Thymus (tissue), 11 donors: ENCODE measurements around the gene DEF6. TPM values are rescaled to one million over a fixed set of nuclear protein-coding genes. Genes with fewer than 3 reads are reported as not detected.

Source experiments
- DNase-seq, 9 donors: peaks; one replicate each; pipeline ENCODE4 v3.0.0-alpha.2; 2013; ENCODE audit warnings: low spot score in 9 of 9, low read depth in 6 of 9, missing footprints in 1 of 9
- H3K27ac ChIP-seq, 2 donors: one replicate each; pipeline ENCODE4 v1.5.1; 2013; ENCODE audit warnings: control low read depth in 1 of 2, low read depth in 1 of 2, low read length in 1 of 2, mild to moderate bottlenecking in 1 of 2, moderate library complexity in 1 of 2
- H3K27me3 ChIP-seq, 2 donors: one replicate each; pipeline ENCODE4 v1.5.1; 2013; ENCODE audit warnings: low read length in 1 of 2; ENCODE audit not compliant: control insufficient read depth in 2 of 2, insufficient read depth in 1 of 2
- H3K36me3 ChIP-seq, 2 donors: one replicate each; pipeline ENCODE4 v1.5.1; 2013; ENCODE audit warnings: low read length in 1 of 2, mild to moderate bottlenecking in 1 of 2, moderate library complexity in 1 of 2; ENCODE audit not compliant: control insufficient read depth in 2 of 2, insufficient read depth in 2 of 2
- H3K4me1 ChIP-seq, 2 donors: one replicate each; pipeline ENCODE4 v1.5.1; 2013; ENCODE audit warnings: low read length in 2 of 2; ENCODE audit not compliant: control insufficient read depth in 2 of 2, insufficient read depth in 2 of 2
- H3K4me3 ChIP-seq, 2 donors: one replicate each; pipeline ENCODE4 v1.5.1; 2013; ENCODE audit warnings: low read length in 2 of 2, control low read depth in 1 of 2, mild to moderate bottlenecking in 1 of 2
- H3K9me3 ChIP-seq, 2 donors: one replicate each; pipeline ENCODE4 v1.5.1; 2013; ENCODE audit warnings: low read length in 1 of 2, mild to moderate bottlenecking in 1 of 2; ENCODE audit not compliant: control insufficient read depth in 2 of 2, insufficient read depth in 1 of 2
- WGBS: extraction: QIAGEN DNeasy Blood & Tissue Kit; methylation state at CpG from one replicate; pipeline ENCODE4 v1.1.7; 2013; 5-methylcytosine and 5-hydroxymethylcytosine counted together
- polyA plus RNA-seq: library from polyadenylated mRNA; stranded (reverse); fragments of 200-250 nt; gene quantifications from one replicate; pipeline ENCODE4 v1.2.3, GENCODE V29; 2013
- total RNA-seq: library from RNA; stranded (reverse); fragments of 120-200 nt; gene quantifications from one replicate; pipeline ENCODE4 v1.2.4, GENCODE V29; 2013
- donor health status: healthy.

The DEF6 gene
- total and polyA plus RNA-seq, 2 donors = 75.7 to 148 TPM

GRCh38 chr6:35359346-35359743 lies 61.7 kb downstream of the DEF6 start:
- H3K36me3 ChIP-seq = peaks cover 11 to 28% of the 10 kb centered on the region in 2 donors
- H3K4me1 ChIP-seq = peaks cover 4 to 28% of the 10 kb centered on the region in 2 donors
- no peak overlapping the region for H3K4me3 ChIP-seq
- H3K27ac ChIP-seq = no peak overlapping the region
- H3K9me3 ChIP-seq = no peaks in the 10 kb centered on the region
- 99% methylated on average over 5 of the region's 5 CpGs for WGBS
- DNase-seq = no peak
- no peaks in the 10 kb centered on the region for H3K27me3 ChIP-seq

DNA sequence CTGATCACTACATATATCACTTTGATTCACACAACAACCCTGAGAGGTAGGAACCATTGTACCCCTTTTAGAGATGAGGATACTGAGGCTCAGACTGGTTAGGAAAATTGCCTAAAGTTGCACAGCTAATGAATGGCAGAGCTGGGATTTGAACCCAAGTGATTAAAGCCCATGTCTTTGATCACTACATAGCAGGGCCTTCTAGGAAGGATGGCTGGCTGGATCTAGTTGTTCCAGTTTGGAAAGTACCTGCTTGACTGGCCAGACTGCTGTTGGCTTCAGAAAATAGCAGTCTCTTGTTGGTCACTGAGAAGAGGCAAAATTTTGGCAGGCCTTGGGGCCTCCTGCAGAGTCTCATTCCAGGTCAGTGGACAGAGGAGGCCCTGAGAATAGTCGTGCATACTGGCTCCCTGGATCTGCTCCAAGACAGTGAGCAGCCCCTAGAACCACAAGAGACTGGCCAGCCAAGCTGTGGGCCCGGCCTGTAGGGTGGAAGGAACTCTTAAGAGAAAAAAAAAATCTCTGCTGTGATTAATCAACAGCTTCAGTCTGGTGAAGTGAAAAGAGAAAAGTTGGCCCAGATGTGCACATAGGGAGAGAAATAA lies 62.2 kb downstream of the DEF6 start:
- H3K27ac ChIP-seq = peak overlapping the region in 1 of 2 donors; percentile 5
- no peaks in the 10 kb centered on the region for H3K9me3 ChIP-seq
- no peaks in the 10 kb centered on the region for H3K27me3 ChIP-seq
- H3K36me3 ChIP-seq = peaks cover 9 to 23% of the 10 kb centered on the region in 2 donors
- 88% methylated on average over 2 of the region's 2 CpGs for WGBS
- H3K4me3 ChIP-seq = no peak overlapping the region
- DNase-seq = no peak
- H3K4me1 ChIP-seq = peaks cover 4 to 28% of the 10 kb centered on the region in 2 donors

- H3K4me3 ChIP-seq = no peak overlapping the region
- WGBS = 95% methylated on average over 8 of the region's 8 CpGs
These were observed 62.9 kb downstream of the DEF6 start for GRCh38 chr6:35360349-35361138.

DNA sequence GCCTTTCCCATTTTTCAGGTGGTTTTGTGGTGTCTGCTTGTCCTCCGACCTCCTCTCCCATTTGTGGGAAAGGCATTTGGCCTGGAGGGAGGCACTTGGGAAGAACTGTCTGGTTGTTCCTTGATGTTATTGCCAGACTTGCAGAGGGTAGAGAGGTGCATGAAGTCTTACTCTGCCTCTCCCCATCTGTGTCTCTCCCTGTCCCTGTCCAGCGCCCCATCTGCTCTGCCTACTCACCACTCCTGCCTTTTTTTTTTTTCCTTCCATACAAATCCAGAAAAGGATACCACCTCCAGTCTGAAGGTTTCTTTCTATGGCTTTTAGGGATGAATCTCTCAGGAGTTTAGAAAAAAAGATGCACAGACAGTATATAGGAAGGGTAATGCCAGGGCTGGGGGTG lies 64.6 kb downstream of the DEF6 start:
- WGBS = 97% methylated on average over 2 of the region's 2 CpGs
- Histone ChIP-seq H3K4me3 (no peak overlapping the region), H3K27ac (no peak overlapping the region), H3K27me3 (no peaks in the 10 kb centered on the region), H3K9me3 (no peaks in the 10 kb centered on the region), H3K36me3 (peaks cover 0 to 8% of the 10 kb centered on the region in 2 donors), H3K4me1 (peaks cover 4 to 28% of the 10 kb centered on the region in 2 donors)
- no peak for DNase-seq

More at GRCh38 chr6:35360349-35361138, 62.9 kb downstream of the DEF6 start:
- no peaks in the 10 kb centered on the region for H3K9me3 ChIP-seq
- H3K27ac ChIP-seq = no peak overlapping the region
- no peaks in the 10 kb centered on the region for H3K27me3 ChIP-seq
- peaks cover 4 to 28% of the 10 kb centered on the region in 2 donors for H3K4me1 ChIP-seq
- DNase-seq = no peak
- peaks cover 9 to 20% of the 10 kb centered on the region in 2 donors for H3K36me3 ChIP-seq

DNA sequence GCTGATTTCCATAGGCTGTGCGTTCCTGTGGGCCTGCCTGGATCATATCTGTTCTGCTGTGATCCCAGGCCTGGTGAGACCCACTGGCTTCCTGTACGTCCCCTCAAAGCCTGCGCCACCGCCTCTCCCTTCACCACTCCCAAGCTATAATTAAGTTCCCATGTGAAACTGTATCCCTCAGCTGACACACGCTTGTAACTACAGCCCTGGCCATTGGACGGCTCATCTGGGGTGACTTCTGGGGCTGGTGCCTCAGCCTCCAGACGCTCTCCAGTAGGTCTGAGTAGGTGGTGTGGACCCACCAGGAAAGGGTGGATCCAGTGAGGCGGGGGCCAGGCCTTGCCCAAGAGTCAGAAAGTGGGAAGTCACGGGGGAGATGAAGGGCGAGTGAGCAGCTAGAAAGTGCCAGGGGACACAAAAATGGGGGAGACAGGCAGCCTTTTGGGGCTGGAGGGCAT lies 65.7 kb downstream of the DEF6 start:
- H3K4me1 ChIP-seq = peaks cover 4 to 27% of the 10 kb centered on the region in 2 donors
- no peak for DNase-seq
- H3K4me3 ChIP-seq = no peak overlapping the region
- H3K9me3 ChIP-seq = no peaks in the 10 kb centered on the region
- no peaks in the 10 kb centered on the region for H3K27me3 ChIP-seq
- 93% methylated on average over 10 of the region's 10 CpGs for WGBS
- H3K36me3 ChIP-seq = peaks cover 0 to 8% of the 10 kb centered on the region in 2 donors
- peak overlapping the region in 1 of 2 donors; percentile 5 for H3K27ac ChIP-seq

DNA sequence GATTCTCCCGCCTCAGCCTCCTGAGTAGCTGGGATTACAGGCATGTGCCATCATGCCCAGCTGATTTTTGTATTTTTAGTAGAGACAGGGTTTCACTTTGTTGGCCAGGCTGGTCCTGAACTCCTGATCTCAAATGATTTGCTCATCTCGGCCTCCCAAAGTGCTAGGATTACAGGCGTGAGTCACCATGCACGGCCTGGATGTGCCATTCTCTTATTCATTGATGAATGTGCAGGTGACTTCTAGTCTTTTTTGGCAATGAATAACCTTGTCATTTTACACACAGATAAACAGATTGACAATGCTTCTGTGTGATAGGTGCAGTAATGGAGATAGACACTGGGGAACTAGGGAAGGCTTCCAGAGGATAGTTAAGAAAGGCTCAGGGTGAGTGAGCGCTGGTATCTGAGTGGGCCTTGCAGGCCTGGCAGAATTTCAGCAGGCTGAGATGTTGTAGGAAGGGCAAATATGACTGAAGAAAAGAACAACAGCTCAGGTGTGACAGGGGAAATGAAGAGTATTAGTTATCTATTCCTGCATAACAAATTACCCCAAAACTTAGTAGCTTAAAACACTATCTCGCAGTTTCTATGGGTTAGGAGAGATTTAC lies 68.1 kb downstream of the DEF6 start:
- Histone ChIP-seq H3K36me3 (peaks cover 0 to 3% of the 10 kb centered on the region in 2 donors), H3K27ac (no peak overlapping the region), H3K4me1 (peaks cover 13 to 28% of the 10 kb centered on the region in 2 donors)

DNA sequence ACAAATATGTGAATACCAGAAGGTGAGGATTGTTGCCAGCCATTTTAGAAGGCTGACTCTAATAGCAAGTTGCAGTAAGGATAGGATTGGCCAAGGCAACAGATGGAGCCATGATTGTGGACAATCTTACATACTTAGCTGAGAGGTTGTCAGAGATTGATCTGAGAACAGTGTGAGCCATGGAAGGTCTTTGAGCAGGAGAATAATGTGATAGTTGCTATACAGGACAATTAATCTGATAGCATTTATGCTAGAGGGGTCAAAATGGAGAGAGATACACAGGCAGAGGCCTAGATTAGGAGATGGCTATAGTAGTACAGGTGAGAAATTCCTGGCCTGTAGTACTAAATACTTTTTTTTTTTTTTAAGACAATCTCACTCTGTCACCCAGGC lies 68.6 kb downstream of the DEF6 start:
- no peaks in the 10 kb centered on the region for H3K27me3 ChIP-seq
- H3K4me1 ChIP-seq = peaks cover 13 to 26% of the 10 kb centered on the region in 2 donors
- no peak overlapping the region for H3K27ac ChIP-seq
- peaks cover 0 to 3% of the 10 kb centered on the region in 2 donors for H3K36me3 ChIP-seq
- no peak for DNase-seq
- H3K4me3 ChIP-seq = no peak overlapping the region
- no peaks in the 10 kb centered on the region for H3K9me3 ChIP-seq

More for the DNA sequence above, 68.1 kb downstream of the DEF6 start:
- H3K9me3 ChIP-seq = no peaks in the 10 kb centered on the region
- WGBS = 97% methylated on average over 6 of the region's 6 CpGs
- H3K4me3 ChIP-seq = no peak overlapping the region
- no peaks in the 10 kb centered on the region for H3K27me3 ChIP-seq
- DNase-seq = no peak

DNA sequence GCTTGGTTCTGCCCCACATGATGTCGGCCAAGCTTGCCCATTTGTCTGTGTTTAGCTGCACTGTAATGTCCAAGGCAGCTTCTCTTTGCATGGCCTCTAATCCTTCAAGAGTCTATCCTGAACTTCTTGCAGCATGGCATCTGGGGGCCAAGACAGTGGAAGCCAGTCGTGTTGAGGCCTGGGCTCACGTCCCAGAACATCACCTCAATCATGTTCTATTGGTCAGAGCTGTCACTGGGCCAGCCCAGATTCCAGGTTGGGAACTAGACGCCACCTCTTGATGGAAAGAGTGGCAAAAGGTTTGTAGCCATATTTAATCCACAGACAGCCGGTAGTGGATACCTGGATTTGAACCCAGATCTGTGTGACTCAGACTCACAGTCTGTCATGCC lies 70.0 kb downstream of the DEF6 start:
- 97% methylated on average over 5 of the region's 5 CpGs for WGBS
- Histone ChIP-seq H3K27me3 (no peaks in the 10 kb centered on the region), H3K9me3 (no peaks in the 10 kb centered on the region), H3K4me3 (no peak overlapping the region), H3K27ac (no peak overlapping the region), H3K4me1 (peaks cover 13 to 23% of the 10 kb centered on the region in 2 donors), H3K36me3 (peaks cover 0 to 2% of the 10 kb centered on the region in 2 donors)
- DNase-seq = no peak
